Keratinocyte (primary cell): ENCODE measurements around the gene ADAMTSL4. TPM values are rescaled to one million over a fixed set of nuclear protein-coding genes. Genes with fewer than 3 reads are reported as not detected.

Experiments used
- DNase-seq: peaks from one replicate; pipeline ENCODE4 v3.0.0-alpha.2; 2011; ENCODE audit warnings: low read depth, missing footprints, low spot score
- FAIRE-seq: peaks from 2 replicates; lab custom pipeline; 2011; peaks lifted over from hg19 to GRCh38; lab: Jason Lieb, UNC
- H2AFZ ChIP-seq: 2 replicates; pipeline ENCODE4 v1.6.0; 2012; ENCODE audit warnings: low read length, control low read depth, inconsistent platforms; ENCODE audit not compliant: control insufficient read depth
- H3K27ac ChIP-seq: 2 replicates; pipeline ENCODE4 v1.5.1; 2011; ENCODE audit warnings: low read length; ENCODE audit not compliant: control insufficient read depth, insufficient read depth
- H3K27me3 ChIP-seq: 3 replicates; pipeline ENCODE4 v1.6.0; 2011; ENCODE audit warnings: low read length; ENCODE audit not compliant: control insufficient read depth, insufficient read depth; ENCODE audit errors: extremely low read depth
- H3K36me3 ChIP-seq, 2 experiments: 2 replicates in 1 of 2; 3 replicates in 1 of 2; pipeline ENCODE4 v1.5.1; 2011; ENCODE audit warnings: low read length in 2 of 2, mild to moderate bottlenecking in 1 of 2; ENCODE audit not compliant: control insufficient read depth in 2 of 2, insufficient read depth in 2 of 2; ENCODE audit errors: extremely low read depth in 1 of 2
- H3K4me1 ChIP-seq: 3 replicates; pipeline ENCODE4 v1.5.1; 2011; ENCODE audit warnings: low read length; ENCODE audit not compliant: control insufficient read depth, insufficient read depth; ENCODE audit errors: extremely low read depth
- H3K4me2 ChIP-seq: 3 replicates; pipeline ENCODE4 v1.6.0; 2011; ENCODE audit warnings: low read depth, low read length; ENCODE audit not compliant: control insufficient read depth, insufficient read depth; ENCODE audit errors: extremely low read depth
- H3K4me3 ChIP-seq, 3 experiments: fragments of 200-600 bp in 1 of 3; sonication (generic) in 1 of 3; 2 replicates in 2 of 3; 3 replicates in 1 of 3; pipeline ENCODE4 v1.5.1; 2011 to 2016; ENCODE audit warnings: low read length in 3 of 3, mild to moderate bottlenecking in 3 of 3, control low read depth in 2 of 3, inconsistent platforms in 1 of 3, low read depth in 1 of 3, mixed read lengths in 1 of 3, mixed run types in 1 of 3, moderate library complexity in 1 of 3; ENCODE audit not compliant: control insufficient read depth in 2 of 3, insufficient read depth in 2 of 3; ENCODE audit errors: extremely low read depth in 1 of 3
- H3K79me2 ChIP-seq: 2 replicates; pipeline ENCODE4 v1.6.0; 2012; ENCODE audit warnings: low read length; ENCODE audit not compliant: control insufficient read depth, insufficient read depth
- H3K9ac ChIP-seq: 3 replicates; pipeline ENCODE4 v1.6.0; 2011; ENCODE audit warnings: low read length; ENCODE audit not compliant: control insufficient read depth, insufficient read depth; ENCODE audit errors: extremely low read depth
- H3K9me1 ChIP-seq: 3 replicates; pipeline ENCODE4 v1.6.0; 2011; ENCODE audit warnings: low read length; ENCODE audit not compliant: control insufficient read depth, insufficient read depth; ENCODE audit errors: extremely low read depth
- H3K9me3 ChIP-seq: 2 replicates; pipeline ENCODE4 v1.5.1; 2012; ENCODE audit warnings: low read depth, low read length; ENCODE audit not compliant: control insufficient read depth
- H4K20me1 ChIP-seq: 3 replicates; pipeline ENCODE4 v1.6.0; 2011; ENCODE audit warnings: low read length; ENCODE audit not compliant: control insufficient read depth, insufficient read depth; ENCODE audit errors: extremely low read depth
- CTCF ChIP-seq, 3 experiments: IDR thresholded peaks in 1 of 3; conservative IDR thresholded peaks in 1 of 3; optimal IDR thresholded peaks in 1 of 3; 2 replicates in 2 of 3; 3 replicates in 1 of 3; pipeline versions ENCODE3 to v1.5.1; 2011; ENCODE audit warnings: low read length in 3 of 3, mild to moderate bottlenecking in 3 of 3, moderate library complexity in 2 of 3, control low read depth in 1 of 3, inconsistent platforms in 1 of 3; ENCODE audit not compliant: insufficient read depth in 2 of 3; ENCODE audit errors: extremely low read depth in 1 of 3
- EZH2 ChIP-seq: IDR thresholded peaks from one replicate; pipeline ENCODE4 v1.6.1; 2012; ENCODE audit warnings: inconsistent platforms, mild to moderate bottlenecking, low read length, moderate library complexity
- dilution Hi-C: fragments of 300-500 bp; cut with MboI; formaldehyde crosslinking; loops from one replicate; pipeline ENCODE4 v1.7.0; 2020; ENCODE audit warnings: low sequenced_read_pairs; ENCODE audit not compliant: extremely low pct_ligation_motif_present
- polyA plus RNA-seq, 5 experiments: library from polyadenylated mRNA; depleted of rRNA in 3 of 5; stranded (reverse) in 3 of 5; stranded (forward) in 1 of 5; unstranded in 1 of 5; fragments of >200 nt; gene quantifications; 1 replicate in 1 of 5; 2 replicates in 3 of 5; 3 replicates in 1 of 5; pipeline versions ENCODE4 v1.2.1 to v1.2.3, GENCODE V29; 2011 to 2012; ENCODE audit warnings: missing spikeins in 2 of 5, low read depth in 1 of 5, low replicate concordance in 1 of 5

ADAMTSL4 gene
- polyA plus RNA-seq, 1 donor (not counting 4 experiments of a cell fraction or from before 2014, with no cell fraction given): 7.0 TPM

- Histone ChIP-seq H3K9me3 (no peaks in the 10 kb centered on the region), H4K20me1 (no peaks in the 10 kb centered on the region), H3K27me3 (no peaks in the 10 kb centered on the region), H3K9me1 (no peaks in the 10 kb centered on the region), H3K9ac (no peak overlapping the region), H3K36me3 (no peaks in the 10 kb centered on the region), H3K4me3 (no peak overlapping the region), H3K4me2 (no peak overlapping the region), H2AFZ (no peak overlapping the region), H3K27ac (no peak overlapping the region), H3K4me1 (peaks cover 17% of the 10 kb centered on the region), H3K79me2 (no peaks in the 10 kb centered on the region)
- TF ChIP-seq EZH2: no peak
- no peak for TF ChIP-seq CTCF (optimal IDR thresholded peaks at IDR 0.05 in 1 of 3, IDR thresholded peaks at IDR 0.05 in 1 of 3, conservative IDR thresholded peaks at IDR 0.05 in 1 of 3; ENCODE audit: extremely low read depth in 1 of 3, insufficient read depth in 2 of 3, low read length in 3 of 3)
- no peak for FAIRE-seq
- dilution Hi-C loops: no loop called here
- no peak for DNase-seq
Measured at GRCh38 chr1:150525348-150525747, 23.9 kb upstream of the ADAMTSL4 start.

- H3K4me3 ChIP-seq: no peak overlapping the region
- no peaks in the 10 kb centered on the region for H3K36me3 ChIP-seq
- H3K9me1 ChIP-seq: no peaks in the 10 kb centered on the region
- no peak overlapping the region for H3K9ac ChIP-seq
- FAIRE-seq (peak; percentile 78), DNase-seq (no peak)
- TF ChIP-seq CTCF (optimal IDR thresholded peaks at IDR 0.05 in 1 of 3, IDR thresholded peaks at IDR 0.05 in 1 of 3, conservative IDR thresholded peaks at IDR 0.05 in 1 of 3; ENCODE audit: extremely low read depth in 1 of 3, insufficient read depth in 2 of 3, low read length in 3 of 3) (no peak), EZH2 (no peak)
- peaks cover 27% of the 10 kb centered on the region for H3K4me1 ChIP-seq
- dilution Hi-C loops: no loop called here
- no peaks in the 10 kb centered on the region for H4K20me1 ChIP-seq
- H3K79me2 ChIP-seq: no peaks in the 10 kb centered on the region
- H3K9me3 ChIP-seq: no peaks in the 10 kb centered on the region
- no peaks in the 10 kb centered on the region for H3K27me3 ChIP-seq
- H3K4me2 ChIP-seq: no peak overlapping the region
- H2AFZ ChIP-seq: no peak overlapping the region
- H3K27ac ChIP-seq: no peak overlapping the region
Measured at GRCh38 chr1:150528196-150528595, 21.0 kb upstream of the ADAMTSL4 start.
